Measurements from ENCODE around the gene DNAJC18. TPM values are rescaled to one million over a fixed set of nuclear protein-coding genes. Genes with fewer than 3 reads are reported as not detected.
A peak's percentile ranks its signal among the peaks of the same experiment; 100 is the strongest.
"Not testable (repeated sequence)": the region's sequence is repeated elsewhere in the genome, so short reads cannot be mapped to it uniquely, and the experiment has no call there.

The DNAJC18 gene
- total RNA-seq, 1 donor from 2014 or later = 8.4 TPM

- DNase-seq (ENCODE audit: low spot score) = no peak
Measured at GRCh38 chr5:139461698-139462097, 22.4 kb upstream of the DNAJC18 start.

GRCh38 chr5:139461176-139461575, 21.9 kb upstream of the DNAJC18 start:
- no peak for DNase-seq (ENCODE audit: low spot score)

GRCh38 chr5:139460455-139460854, 21.1 kb upstream of the DNAJC18 start:
- no peak for DNase-seq (ENCODE audit: low spot score)

- DNase-seq (ENCODE audit: low spot score) = no peak
Measured at GRCh38 chr5:139459451-139459934, 20.2 kb upstream of the DNAJC18 start.

- DNase-seq (ENCODE audit: low spot score) = no peak
Measured at GRCh38 chr5:139458580-139459407, 19.5 kb upstream of the DNAJC18 start.

- DNase-seq (ENCODE audit: low spot score) = no peak
Measured at GRCh38 chr5:139457653-139458306, 18.5 kb upstream of the DNAJC18 start.

GRCh38 chr5:139457241-139457640, 17.9 kb upstream of the DNAJC18 start:
- no peak for DNase-seq (ENCODE audit: low spot score)

GRCh38 chr5:139456776-139457175, 17.5 kb upstream of the DNAJC18 start:
- DNase-seq (ENCODE audit: low spot score) = no peak

GRCh38 chr5:139454568-139455290, 15.4 kb upstream of the DNAJC18 start:
- no peak for DNase-seq (ENCODE audit: low spot score)

- DNase-seq (ENCODE audit: low spot score) = no peak
Measured at GRCh38 chr5:139453683-139454567, 14.6 kb upstream of the DNAJC18 start.

GRCh38 chr5:139451878-139452660, 12.7 kb upstream of the DNAJC18 start:
- no peak for DNase-seq (ENCODE audit: low spot score)

GRCh38 chr5:139451176-139451575, 11.9 kb upstream of the DNAJC18 start:
- DNase-seq (ENCODE audit: low spot score) = no peak

- DNase-seq (ENCODE audit: low spot score) = no peak
Measured at GRCh38 chr5:139446956-139447779, 7.8 kb upstream of the DNAJC18 start.

GRCh38 chr5:139445325-139446170, 6.2 kb upstream of the DNAJC18 start:
- DNase-seq (ENCODE audit: low spot score) = no peak

- DNase-seq (ENCODE audit: low spot score) = peak; percentile 39
Measured at GRCh38 chr5:139443831-139444453, 4.6 kb upstream of the DNAJC18 start.

- DNase-seq (ENCODE audit: low spot score) = not testable (repeated sequence)
Measured at GRCh38 chr5:139440416-139440815, 1.1 kb upstream of the DNAJC18 start.

GRCh38 chr5:139438707-139439012, 665 bp downstream of the DNAJC18 start:
- DNase-seq (ENCODE audit: low spot score) = no peak

- DNase-seq (ENCODE audit: low spot score) = no peak
Measured at GRCh38 chr5:139435676-139436075, 3.6 kb downstream of the DNAJC18 start.
